Stimulated activated CD4-positive, alpha-beta T cell treated with anti-CD3 and anti-CD28 coated beads, Interleukin-15, amount 100 ng/mL, for 24 hours (primary cell): ENCODE data around the gene FASN.
A peak's percentile ranks its signal among the peaks of the same experiment; 100 is the strongest.

Experiments used
- DNase-seq: peaks from one replicate; pipeline ENCODE4 v3.0.0-alpha.2; 2020

FASN gene

DNA sequence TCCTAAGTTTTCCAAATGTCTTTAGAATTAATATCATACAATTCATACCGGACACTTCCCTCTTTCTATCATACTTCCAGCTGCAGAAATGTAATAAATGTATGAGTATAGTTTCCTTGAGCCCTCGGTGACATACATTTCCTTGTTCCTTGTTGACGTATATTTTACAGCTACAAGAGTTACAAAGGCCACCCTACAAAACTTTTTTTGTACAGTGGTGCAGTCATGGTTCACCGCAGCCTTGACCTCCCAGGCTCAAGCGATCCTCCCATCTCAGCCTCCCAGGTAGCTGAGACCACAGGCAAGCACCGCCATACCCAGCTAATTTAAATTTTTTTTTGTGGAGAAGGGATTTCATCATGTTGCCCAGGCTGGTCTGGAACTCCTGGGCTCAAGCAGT lies 25.2 kb downstream of the FASN start:
- DNase-seq, result no peak

DNA sequence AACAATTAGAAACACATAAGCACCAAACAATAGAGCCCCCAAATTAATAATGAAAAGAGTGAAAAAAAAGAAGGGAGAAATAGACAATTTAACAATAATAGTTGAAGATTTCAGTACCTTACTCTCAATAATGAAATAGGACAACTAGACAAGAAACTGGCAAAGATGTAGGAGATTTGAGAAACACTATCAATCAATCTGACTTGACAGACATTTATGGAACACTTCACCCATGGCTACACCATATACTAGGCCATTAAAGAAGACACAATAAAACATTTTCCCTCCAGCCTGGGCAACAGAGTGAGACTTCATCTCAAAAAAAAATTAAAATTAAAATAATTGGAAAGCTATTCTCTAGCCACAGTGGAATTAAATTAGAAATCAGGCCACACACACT lies 27.4 kb downstream of the FASN start:
- DNase-seq, result no peak

- peak; percentile 77 for DNase-seq
These were observed 32.3 kb downstream of the FASN start, which contains the start of gene DUS1L for GRCh38 chr17:82065638-82066303. Gene DUS1L, minus strand, starts transcription at chr17:82065804. Its CDS starts 745 bp downstream, at chr17:82065059.

- peak; percentile 43 for DNase-seq
These were observed 32.8 kb downstream of the FASN start for GRCh38 chr17:82065193-82065637.

GRCh38 chr17:82064433-82065192 lies 33.4 kb downstream of the FASN start:
- DNase-seq, result peak; percentile 8

- no peak for DNase-seq
These were observed 34.3 kb downstream of the FASN start for GRCh38 chr17:82063424-82064415.

GRCh38 chr17:82062984-82063368 lies 35.1 kb downstream of the FASN start:
- DNase-seq, result no peak

- DNase-seq, result peak; percentile 3
These were observed 35.7 kb downstream of the FASN start for GRCh38 chr17:82062076-82062983.

DNA sequence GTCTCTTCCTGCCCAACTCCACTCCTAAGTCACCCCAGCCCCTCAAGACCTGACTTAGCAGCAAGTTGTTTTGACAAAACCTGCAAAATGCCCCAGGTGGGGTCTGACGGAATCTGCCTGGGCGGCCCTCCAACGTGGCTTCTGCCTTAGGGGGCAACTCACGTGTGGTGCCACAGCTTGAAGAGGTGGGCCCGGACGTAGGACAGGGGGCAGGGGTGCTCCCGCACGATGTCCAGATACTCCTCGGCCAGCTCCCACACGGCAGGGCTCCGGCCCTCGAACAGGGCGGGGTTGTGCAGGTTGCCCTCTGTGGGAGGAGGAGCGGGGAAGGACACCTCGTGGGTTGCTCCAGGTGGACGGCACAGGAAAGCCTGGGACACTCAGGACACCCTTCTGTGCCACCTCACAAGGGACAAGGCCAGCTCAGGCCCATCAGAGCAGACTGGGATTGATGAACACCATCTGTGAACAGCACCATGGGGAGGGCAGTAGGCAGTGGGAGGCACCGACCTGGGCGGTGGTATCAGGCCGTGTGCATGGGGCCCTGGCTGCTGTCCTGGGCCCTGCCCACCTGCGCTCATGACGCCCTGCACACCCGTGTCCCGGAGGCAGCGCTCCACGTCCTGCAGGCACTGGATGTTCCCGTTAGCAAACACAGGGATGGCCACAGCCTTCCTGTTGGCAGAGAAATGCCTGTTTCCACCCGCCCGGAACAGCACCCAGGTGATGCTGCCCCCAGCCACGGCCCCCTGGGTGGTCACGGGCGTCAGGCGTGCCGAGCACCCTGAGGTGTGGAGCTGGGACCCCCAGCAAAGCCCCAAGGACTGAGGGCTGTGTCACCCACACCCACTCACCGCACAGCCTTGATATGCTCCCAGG lies 36.8 kb downstream of the FASN start:
- no peak for DNase-seq

- peak; percentile 2 for DNase-seq
These were observed 37.4 kb downstream of the FASN start for GRCh38 chr17:82060614-82061013.

DNA sequence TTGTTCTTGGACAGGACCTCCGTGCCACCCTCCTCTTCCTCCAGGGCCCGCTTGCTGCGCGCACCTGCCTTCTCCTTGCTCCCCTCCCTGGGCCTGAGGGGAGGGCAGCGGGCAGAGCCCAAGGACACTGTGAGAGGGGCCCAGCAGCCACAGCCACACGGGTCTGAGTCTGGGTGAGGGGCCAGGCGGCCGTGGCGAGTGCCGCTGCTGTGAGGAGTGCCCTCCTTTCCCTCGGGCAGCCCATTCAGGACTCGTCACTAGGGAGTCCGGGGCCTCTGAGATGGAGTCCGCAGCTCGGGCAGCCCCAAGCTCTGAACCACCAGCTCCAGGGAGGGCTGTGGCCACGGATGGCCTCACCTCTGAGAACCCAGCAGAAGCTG lies 38.0 kb downstream of the FASN start:
- DNase-seq, result no peak

DNA sequence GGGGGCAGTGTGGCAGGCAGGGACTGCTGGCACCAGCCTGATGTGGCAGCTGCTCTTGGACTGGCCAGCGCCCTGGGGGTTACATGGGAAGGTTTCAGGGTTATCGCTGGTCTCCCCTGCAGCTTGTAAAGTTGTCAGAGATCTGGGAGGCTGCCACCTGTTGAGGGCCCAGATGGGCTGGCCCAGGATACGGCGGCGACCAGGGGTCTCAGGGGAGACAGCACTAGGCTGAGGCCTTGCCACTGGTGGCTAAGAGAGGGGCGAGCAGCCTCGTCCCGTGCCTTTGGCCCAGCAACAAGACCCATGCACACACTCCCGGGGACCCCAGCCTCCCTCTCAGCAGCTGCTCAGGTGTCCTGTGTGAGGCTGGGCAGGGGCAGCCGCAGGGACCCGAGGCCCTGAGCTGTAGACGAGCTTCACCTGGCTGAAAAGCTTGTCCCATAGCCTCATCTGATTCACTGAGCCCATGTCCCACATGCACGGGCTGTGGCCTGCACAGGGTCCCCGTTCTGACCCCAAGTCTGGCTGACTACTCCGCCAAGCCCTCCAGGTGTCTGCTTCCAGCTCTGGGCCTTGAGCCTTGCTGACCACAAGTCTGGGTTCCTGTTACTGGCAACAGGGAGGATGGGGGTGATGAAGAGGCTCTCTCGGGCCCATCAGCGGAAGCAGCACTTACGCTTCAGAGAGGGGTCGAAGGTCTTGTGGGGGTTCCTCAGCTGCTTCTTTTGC lies 38.6 kb downstream of the FASN start:
- peak; percentile 4 for DNase-seq

- DNase-seq, result peak; percentile 2
These were observed 39.2 kb downstream of the FASN start for GRCh38 chr17:82058855-82059249.

DNA sequence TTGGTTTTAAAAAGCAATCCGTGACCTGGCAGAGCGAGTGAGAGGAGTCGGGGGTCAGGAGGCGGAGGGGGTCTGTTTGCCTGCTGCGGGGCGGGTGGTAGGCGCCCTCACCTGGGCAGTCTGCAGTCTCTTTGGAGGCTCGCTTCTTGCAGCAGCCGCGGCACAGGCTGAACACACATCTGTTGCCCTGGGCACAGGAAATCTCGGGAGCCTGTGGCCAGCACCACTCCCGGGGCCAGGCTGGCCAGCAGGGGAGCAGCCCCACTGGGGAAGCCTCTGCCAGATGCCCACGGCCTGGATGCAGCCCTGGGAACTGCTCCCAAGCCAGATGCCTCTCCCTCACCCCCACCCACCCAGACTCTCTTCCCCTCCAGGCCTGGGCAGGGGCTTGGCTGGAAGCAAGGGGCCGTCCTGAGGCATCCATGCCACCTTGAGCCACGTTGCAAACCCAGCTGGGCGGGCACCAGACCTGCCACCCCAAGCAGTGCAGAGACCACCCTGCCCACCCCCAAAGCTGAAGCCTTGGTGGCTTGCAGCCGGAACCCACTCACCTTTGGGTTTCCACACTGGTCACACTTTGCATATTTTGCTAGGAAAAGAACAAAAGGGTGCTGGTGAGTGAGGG lies 39.7 kb downstream of the FASN start:
- peak; percentile 4 for DNase-seq

- peak; percentile 7 for DNase-seq
These were observed 41.1 kb downstream of the FASN start for GRCh38 chr17:82056729-82057621.

DNA sequence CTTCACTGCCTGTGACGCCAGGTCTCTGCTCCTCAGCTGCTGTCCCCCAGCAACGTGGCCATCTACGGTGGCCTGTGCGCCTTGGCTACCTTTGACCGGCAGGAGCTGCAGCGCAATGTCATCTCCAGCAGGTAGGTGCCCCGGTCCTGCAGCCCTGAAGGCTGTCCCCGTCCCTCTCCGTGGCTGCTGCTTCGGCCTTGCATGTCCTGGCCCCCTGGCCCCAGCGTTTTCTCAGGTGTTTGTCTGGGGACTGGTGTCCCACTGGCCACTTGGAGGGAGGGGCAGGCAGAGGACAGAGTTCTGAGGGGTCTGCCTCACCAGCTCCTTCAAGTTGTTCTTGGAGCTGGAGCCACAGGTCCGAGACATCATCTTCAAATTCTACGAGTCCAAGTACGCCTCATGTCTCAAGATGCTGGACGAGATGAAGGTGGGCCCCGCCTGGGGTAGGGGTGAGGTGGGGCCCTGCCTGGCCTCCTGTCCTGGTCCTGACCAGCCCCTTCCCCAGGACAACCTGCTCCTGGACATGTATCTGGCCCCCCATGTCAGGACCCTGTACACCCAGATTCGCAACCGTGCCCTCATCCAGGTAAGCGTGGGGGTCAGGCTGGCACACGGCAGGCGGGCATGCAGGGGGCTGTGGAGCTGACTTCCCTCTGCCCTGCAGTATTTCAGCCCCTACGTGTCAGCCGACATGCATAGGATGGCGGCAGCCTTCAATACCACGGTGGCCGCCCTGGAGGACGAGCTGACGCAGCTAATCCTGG lies 41.9 kb downstream of the FASN start:
- peak; percentile 4 for DNase-seq

GRCh38 chr17:82055023-82055964 lies 42.7 kb downstream of the FASN start:
- DNase-seq, result peak; percentile 4
